C1 segment of cervical spinal cord (tissue), 14 donors: Measurements from ENCODE around the gene ZFP90.

Source experiments
- DNase-seq, 14 donors: peaks; one replicate each; lab custom pipeline; 2025; lab: John Stamatoyannopoulos, UW

ZFP90 gene

GRCh38 chr16:68577352-68577853 lies 38.3 kb downstream of the ZFP90 start:
- no peak for DNase-seq

- DNase-seq: peak in 5 of 14 donors; percentile 0 to 24 (median 6)
Measured at GRCh38 chr16:68590201-68590994, 51.3 kb downstream of the ZFP90 start.

GRCh38 chr16:68592466-68593337 lies 53.6 kb downstream of the ZFP90 start:
- DNase-seq: no peak

GRCh38 chr16:68596266-68596665 lies 57.2 kb downstream of the ZFP90 start:
- DNase-seq: no peak

GRCh38 chr16:68599586-68599985 lies 60.5 kb downstream of the ZFP90 start:
- no peak for DNase-seq

- no peak for DNase-seq
Measured at GRCh38 chr16:68605746-68606145, 66.7 kb downstream of the ZFP90 start.

GRCh38 chr16:68607443-68607842 lies 68.4 kb downstream of the ZFP90 start:
- DNase-seq: no peak

GRCh38 chr16:68608330-68608729 lies 69.2 kb downstream of the ZFP90 start:
- no peak for DNase-seq

- no peak for DNase-seq
Measured at GRCh38 chr16:68612996-68613395, 73.9 kb downstream of the ZFP90 start.

GRCh38 chr16:68617734-68618133 lies 78.6 kb downstream of the ZFP90 start:
- no peak for DNase-seq
